Measurements from ENCODE around the gene NPFFR1.

NPFFR1 gene

GRCh38 chr10:70328967-70329366, 45.2 kb upstream of the NPFFR1 start:
- no peak overlapping the region for H3K4me3 ChIP-seq (ENCODE audit: low read depth, low read length)
- TF ChIP-seq MAX (IDR thresholded peaks at IDR 0.05; ENCODE audit: low read depth, low read length) (no peak), POLR2A (IDR thresholded peaks at IDR 0.05; ENCODE audit: extremely low read depth, insufficient read length) (no peak), CTCF (IDR thresholded peaks at IDR 0.05; ENCODE audit: low read depth, low read length) (no peak), MYC (IDR thresholded peaks at IDR 0.05; ENCODE audit: low read depth, low read length) (no peak)
- DNase-seq (ENCODE audit: low read depth): no peak

- DNase-seq (ENCODE audit: low read depth): no peak
- TF ChIP-seq POLR2A (IDR thresholded peaks at IDR 0.05; ENCODE audit: extremely low read depth, insufficient read length): no peak
- no peak for TF ChIP-seq MYC (IDR thresholded peaks at IDR 0.05; ENCODE audit: low read depth, low read length)
- no peak for TF ChIP-seq CTCF (IDR thresholded peaks at IDR 0.05; ENCODE audit: low read depth, low read length)
- TF ChIP-seq MAX (IDR thresholded peaks at IDR 0.05; ENCODE audit: low read depth, low read length): no peak
- no peak overlapping the region for H3K4me3 ChIP-seq (ENCODE audit: low read depth, low read length)
These were observed 44.2 kb upstream of the NPFFR1 start for GRCh38 chr10:70328018-70328417.

- DNase-seq (ENCODE audit: low read depth): no peak
- TF ChIP-seq MYC (IDR thresholded peaks at IDR 0.05; ENCODE audit: low read depth, low read length): no peak
- no peak for TF ChIP-seq CTCF (IDR thresholded peaks at IDR 0.05; ENCODE audit: low read depth, low read length)
- no peak for TF ChIP-seq MAX (IDR thresholded peaks at IDR 0.05; ENCODE audit: low read depth, low read length)
- TF ChIP-seq POLR2A (IDR thresholded peaks at IDR 0.05; ENCODE audit: extremely low read depth, insufficient read length): no peak
These were observed 41.4 kb upstream of the NPFFR1 start for GRCh38 chr10:70324951-70325781.

GRCh38 chr10:70324339-70324861, 40.6 kb upstream of the NPFFR1 start:
- DNase-seq (ENCODE audit: low read depth): no peak
- TF ChIP-seq CTCF (IDR thresholded peaks at IDR 0.05; ENCODE audit: low read depth, low read length) (no peak), MYC (IDR thresholded peaks at IDR 0.05; ENCODE audit: low read depth, low read length) (no peak), POLR2A (IDR thresholded peaks at IDR 0.05; ENCODE audit: extremely low read depth, insufficient read length) (no peak), MAX (IDR thresholded peaks at IDR 0.05; ENCODE audit: low read depth, low read length) (no peak)
- no peak overlapping the region for H3K4me3 ChIP-seq (ENCODE audit: low read depth, low read length)

More at GRCh38 chr10:70324951-70325781, 41.4 kb upstream of the NPFFR1 start:
- no peak overlapping the region for H3K4me3 ChIP-seq (ENCODE audit: low read depth, low read length)

GRCh38 chr10:70323697-70324338, 40.0 kb upstream of the NPFFR1 start:
- no peak overlapping the region for H3K4me3 ChIP-seq (ENCODE audit: low read depth, low read length)
- TF ChIP-seq CTCF (IDR thresholded peaks at IDR 0.05; ENCODE audit: low read depth, low read length): no peak
- no peak for TF ChIP-seq MYC (IDR thresholded peaks at IDR 0.05; ENCODE audit: low read depth, low read length)
- no peak for TF ChIP-seq MAX (IDR thresholded peaks at IDR 0.05; ENCODE audit: low read depth, low read length)
- TF ChIP-seq POLR2A (IDR thresholded peaks at IDR 0.05; ENCODE audit: extremely low read depth, insufficient read length): no peak
- DNase-seq (ENCODE audit: low read depth): no peak

Data from NB4 (cell line).